GM21825 (cell line): Measurements from ENCODE around the gene FLRT1.
"Not testable (repeated sequence)": the region's sequence is repeated elsewhere in the genome, so short reads cannot be mapped to it uniquely, and the experiment has no call there.

Experiments used
- ATAC-seq: cut with Tn5 transposase; IDR thresholded peaks from one replicate; pipeline ENCODE4 v1.9.1; 2021; ENCODE audit warnings: mild to moderate bottlenecking, moderate library complexity; ENCODE audit not compliant: unreplicated experiment

FLRT1 gene

DNA sequence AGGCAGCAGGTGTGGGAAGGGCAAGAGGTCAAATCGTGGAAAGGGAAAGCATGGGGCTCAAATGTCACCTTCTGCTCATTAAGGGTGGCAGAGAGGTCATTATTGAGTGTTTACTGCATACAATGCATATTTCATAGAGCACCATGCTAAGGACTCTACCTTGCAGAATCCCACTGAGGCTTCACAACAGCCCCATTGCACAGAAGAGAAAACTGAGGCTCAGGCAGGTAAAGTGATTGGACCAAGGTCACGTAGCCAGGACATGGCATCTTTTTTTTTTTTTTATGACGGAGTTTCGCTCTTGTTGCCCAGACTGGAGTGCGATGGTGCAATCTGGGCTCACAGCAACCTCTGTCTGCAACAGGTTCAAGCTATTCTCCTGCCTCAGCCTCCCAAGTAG, 7.8 kb downstream of the FLRT1 start:
- no peak for ATAC-seq

DNA sequence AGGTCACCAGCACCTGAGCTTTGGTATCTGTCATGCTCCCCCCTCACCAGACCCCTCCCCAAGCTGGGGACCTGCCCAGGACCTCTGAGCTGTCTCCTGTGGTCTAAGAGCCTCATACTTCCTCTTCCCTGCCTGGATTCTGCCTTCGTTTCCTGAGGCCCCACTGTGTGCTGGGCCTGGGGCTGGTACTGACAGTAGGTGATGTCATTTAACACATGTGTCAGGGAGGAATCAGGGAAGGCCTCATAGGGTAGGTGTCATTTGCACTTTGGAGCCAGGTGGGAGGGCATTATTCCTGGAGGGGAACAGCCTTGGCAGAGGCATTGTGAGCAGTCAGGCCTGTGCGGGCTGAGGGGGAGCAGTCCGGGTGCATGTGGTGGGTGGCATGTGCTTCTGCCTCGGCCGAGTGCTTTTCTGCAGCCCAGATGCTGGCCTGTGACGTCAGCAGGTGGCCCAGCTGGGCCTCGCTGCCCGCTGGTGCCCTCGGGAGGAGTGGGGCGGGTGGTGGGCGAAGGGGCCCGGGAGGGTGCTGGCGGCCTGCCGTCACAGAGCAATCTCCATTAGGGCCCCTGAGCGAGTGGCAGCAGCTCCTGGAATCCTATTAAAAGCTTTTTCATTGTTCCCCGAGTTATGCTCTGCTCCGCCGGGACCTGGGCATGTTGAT, 9.1 kb downstream of the FLRT1 start:
- no peak for ATAC-seq

DNA sequence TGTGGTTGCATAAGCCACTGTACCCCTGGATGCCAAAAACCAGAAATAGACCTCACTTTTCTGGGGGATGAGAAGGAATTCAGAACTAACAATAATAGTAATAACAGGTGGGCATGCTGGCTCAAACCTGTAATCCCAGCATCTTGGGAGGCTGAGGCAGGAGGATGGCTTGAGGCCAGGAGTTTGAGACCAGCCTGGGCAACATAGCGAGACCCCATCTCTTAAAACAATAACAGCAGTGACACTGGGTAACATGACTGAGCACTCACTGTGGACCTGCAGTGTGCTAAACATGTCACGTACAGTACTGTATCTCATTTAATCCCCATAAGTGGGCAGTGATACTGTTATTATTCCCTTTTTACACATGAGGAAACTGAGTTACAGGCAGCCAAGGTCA, 10.0 kb downstream of the FLRT1 start:
- ATAC-seq: no peak

DNA sequence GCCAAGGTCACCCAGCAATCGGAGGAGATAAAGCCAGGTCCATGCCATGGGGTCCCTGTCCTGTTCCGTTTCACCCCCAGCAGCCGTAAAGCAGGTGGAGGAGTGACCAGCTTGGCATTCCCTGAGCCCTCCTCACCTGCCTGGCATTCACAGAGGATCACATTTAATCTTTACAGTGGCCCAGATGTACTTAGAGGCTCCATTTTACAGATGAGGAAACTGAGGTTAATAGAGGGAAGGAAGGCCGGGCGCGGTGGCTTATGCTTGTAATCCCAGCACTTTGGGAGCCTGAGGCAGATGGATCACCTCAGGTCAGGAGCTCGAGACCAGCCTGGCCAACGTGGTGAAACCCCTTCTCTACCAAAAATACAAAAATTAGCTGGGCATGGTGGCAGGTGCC, 11.6 kb downstream of the FLRT1 start:
- not testable (repeated sequence) for ATAC-seq

DNA sequence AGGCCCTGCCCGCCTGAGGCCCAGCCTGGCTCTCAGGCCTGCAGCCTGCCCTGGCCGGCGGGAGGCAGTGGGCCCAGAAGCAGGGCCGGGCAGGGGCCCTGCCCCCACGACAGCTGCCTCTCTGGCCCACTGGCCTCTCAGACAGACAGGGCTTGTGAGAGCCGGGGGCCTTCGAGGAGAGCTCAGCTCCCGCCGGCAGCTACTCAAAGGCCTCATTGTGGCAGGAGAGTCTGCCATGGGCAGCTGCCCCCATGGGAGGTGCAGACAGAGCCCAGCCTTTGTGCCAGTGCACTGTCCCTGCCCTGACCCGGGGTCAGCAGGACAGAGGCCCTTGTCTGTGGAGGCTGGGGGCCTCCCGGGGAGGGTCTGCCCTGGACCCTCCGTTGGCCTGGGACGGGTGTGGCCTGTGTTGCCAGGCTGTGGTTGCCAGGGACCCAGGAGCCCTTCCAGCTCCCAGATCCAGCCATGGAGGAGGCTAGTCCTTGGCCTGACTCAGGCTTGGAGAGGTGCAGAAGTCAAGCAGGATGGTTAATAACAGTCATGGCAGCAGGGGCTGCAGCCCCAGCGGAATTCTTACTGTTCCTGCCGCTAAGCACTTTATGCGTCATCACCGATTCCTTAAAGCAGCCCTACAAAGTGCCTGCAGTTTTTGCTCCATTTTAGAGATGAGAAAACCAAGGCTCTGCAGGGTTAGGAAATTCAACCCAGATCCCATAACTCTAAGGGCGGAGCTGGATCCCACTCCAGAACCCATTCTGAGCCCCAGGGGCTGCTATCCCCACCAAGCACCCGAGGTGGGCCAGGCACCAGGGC, 12.5 kb downstream of the FLRT1 start:
- no peak for ATAC-seq

DNA sequence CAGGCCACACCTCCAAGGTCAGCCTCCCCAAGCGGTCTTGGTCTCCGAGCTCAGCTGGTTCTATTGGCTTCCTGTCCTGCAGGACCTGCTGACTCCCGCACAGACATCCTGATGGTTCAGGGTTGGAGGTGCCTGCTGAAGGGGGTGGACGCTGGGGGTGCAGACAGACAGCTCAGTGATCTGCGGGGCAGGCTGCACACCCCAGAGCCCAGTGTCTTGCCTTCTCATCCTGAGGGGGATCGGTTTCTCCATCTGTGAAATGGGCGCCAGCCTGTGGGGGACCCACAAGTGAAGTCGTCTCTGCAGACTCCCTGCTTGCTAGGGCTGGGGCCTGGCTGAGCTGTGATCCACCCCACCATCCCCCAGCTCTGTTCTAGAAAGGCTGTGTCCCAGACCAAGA, 13.8 kb downstream of the FLRT1 start:
- ATAC-seq: no peak

DNA sequence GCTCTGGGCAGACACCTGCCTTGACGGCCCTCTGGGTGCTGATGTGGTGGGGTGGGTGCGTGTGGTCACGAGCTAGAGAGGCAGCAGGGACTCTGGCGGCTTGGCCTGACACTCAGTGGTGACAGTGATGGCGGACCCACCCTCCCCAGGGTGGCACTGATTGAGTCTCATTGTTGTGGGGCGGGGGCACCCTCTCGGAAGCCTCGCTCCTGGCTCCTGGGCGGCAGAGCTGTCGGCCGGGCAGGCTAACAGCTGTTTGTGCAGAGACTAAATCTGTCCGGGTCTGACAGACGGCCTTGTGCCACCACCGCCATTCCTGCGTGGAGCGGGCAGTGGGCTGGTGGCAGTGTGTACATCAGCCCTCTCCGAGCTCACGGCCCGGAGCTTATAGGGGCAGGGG, 15.6 kb downstream of the FLRT1 start:
- no peak for ATAC-seq

DNA sequence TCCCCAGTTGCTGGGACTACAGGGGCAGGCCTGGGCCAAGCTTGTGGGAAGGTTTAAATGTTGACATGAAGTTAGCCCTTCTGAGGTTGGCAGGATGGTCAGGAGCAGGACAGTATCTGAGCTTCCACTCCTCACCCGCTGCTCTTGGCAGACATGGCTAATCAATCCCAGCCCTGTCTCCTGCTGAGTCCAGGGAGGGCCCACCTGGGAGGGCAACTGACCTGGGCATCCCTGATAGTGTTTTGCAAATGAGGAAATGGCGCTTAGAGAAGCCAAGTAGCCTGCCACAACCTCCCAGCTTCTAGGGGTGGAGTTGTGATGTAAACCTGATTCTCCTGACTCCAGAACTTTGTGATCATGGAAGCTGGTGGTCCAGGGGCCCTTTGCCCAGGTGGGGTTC, 16.7 kb downstream of the FLRT1 start:
- no peak for ATAC-seq

DNA sequence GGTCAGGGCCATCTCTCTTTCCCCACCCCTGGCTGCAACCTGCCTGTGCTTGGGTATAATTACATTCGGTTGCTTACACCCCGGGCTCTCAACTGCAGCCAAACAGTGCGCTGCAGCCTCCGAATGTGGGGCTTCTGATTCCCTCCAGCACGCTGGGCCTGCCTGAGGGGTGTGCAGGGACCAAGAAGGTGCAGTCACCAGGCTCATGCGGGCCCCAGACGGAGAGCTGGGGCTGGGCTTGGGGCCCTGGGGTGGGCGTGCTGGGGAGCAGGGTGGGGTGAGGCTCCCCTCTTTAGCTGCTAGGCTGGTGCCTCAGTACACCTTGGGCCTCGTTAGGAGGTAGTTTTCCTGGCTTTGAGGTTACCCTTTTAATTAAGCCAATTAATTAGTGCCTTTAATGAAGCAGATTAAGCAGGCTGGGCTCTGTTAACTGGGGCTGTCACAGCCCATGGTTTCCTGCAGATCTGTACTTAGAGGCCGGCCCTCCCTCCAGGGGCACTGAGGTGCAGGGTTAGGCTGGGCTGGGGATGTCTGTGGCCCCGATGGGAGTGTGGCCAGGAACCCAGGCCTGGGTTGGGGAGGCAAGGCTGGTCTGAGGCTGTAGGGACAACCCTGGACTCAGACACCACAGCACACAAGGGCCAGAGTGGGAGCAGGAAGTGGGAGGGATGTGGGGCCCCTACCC, 17.3 kb downstream of the FLRT1 start:
- no peak for ATAC-seq

DNA sequence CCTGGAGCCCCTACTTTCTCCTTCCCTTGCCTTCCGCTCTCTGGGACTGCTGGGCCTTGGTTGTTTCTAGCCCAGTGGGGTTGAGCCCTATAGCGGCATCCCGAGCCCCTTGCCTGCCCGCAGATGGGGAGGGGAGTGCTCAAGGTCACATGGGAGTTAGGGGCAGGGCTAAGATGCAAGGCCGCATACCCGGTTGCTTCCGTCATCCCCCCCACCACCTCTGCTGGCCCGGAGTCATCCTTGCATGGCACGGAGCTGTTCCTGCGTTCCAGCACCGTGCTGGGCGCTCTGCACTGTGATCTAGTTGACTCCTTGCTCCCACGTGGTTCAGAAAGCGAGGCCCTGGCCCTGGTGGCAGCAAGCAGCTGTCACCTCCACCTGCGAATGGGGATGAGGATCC, 18.0 kb downstream of the FLRT1 start:
- no peak for ATAC-seq

DNA sequence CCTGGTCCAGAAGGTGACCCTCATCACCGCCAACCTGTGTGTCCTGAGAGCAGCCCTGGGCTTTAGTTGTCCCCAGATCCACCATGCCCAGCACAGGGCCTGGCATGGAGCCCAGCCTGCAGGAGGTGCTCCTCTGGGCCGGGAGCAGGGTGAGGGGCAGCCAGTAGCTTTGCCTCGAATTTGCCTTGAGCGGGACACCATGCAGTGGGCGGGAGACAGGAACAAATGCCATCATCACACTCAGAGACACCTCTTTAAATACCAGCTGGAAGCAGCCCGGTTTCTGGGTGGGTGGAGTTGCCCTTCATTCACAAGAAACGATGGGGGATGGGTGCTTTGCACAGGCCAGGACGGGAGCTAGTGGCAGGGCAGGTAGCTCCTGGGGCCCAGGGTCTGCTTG, 19.3 kb downstream of the FLRT1 start:
- no peak for ATAC-seq

DNA sequence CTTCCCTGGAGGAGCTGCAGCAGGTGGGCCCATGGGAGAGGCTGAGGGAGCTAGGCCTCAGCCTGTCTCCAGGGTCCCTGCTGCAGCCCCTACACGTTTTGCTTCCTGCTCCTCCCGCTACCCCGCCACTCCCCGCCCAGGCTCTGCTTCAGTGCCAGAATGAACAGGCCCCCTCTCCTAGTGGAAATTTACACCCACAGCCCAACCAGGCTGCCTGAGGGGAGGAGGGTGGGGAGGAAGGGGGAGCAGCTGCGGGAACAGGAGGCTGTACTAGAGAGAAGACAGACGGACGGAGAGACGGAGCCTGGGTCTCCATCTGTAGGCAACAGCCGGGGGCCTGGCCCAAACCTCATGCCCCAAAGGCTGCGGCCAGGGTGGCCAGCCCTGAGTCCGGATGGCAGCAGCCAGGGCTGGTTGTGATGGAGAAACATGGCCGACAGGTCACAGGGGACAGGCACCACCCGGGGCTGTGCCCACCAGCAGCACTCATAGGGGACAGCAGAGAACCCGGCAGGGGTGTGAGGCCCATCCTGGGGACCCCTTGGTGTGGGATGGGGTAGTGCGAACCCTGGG, 20.6 kb downstream of the FLRT1 start:
- ATAC-seq: no peak

DNA sequence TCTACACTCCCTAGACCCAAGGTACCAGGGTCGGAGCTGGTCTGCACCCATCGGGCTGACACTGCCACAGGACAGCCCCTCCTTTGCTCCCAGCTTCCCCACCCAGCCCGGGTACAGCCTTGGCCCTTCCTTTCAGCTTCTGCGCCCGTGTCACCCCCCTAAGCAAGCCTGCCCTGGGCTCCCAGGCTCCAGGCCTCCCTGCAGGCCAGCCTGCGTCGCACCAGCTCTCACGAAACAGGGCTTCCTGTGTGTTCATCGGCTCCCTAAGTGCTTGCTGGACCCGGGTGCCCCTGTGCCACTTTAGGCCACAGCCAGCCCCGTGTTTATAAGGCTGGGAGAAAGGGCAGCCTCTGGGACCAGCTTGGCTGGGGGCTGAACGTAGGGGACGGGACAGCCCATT, 21.1 kb downstream of the FLRT1 start:
- no peak for ATAC-seq

DNA sequence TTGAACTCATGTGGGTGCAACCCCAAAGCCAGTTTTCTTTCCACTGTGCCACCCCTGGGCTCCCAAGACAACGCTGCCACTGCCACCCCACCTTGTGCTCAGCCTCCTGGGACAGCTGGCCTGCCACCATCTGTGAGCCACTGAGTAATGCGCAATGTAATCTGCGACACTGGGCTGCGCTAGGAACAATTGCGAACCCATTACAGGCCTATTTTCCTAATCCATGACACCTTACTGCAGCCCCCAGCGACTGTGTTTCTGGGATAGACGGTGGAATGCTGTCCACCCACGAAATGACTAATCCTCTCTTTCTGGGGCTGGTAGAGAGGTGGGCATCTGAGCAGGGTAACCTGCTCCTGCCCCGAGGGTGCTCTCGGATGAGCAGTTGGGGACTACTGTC, 22.2 kb downstream of the FLRT1 start:
- no peak for ATAC-seq

DNA sequence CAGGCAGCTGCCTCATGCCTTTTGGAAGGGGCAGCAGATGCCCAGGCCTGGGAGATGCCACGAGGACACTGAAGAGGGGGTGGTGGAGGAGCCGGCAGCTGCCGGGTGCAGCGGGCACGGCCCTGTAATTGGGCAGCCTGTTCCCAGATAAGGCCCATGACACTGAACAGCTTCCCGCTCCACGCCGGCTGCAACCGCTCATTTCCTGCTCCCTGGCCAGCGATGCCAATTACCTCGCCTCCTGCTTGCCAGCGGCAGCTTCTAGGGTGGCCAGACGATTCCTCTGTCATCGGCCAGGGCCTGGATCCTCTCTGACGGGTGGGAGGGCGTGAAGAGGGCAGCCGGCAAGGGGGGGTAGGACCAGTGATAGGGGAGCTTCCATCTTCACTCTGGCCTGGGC, 22.8 kb downstream of the FLRT1 start:
- ATAC-seq: no peak

DNA sequence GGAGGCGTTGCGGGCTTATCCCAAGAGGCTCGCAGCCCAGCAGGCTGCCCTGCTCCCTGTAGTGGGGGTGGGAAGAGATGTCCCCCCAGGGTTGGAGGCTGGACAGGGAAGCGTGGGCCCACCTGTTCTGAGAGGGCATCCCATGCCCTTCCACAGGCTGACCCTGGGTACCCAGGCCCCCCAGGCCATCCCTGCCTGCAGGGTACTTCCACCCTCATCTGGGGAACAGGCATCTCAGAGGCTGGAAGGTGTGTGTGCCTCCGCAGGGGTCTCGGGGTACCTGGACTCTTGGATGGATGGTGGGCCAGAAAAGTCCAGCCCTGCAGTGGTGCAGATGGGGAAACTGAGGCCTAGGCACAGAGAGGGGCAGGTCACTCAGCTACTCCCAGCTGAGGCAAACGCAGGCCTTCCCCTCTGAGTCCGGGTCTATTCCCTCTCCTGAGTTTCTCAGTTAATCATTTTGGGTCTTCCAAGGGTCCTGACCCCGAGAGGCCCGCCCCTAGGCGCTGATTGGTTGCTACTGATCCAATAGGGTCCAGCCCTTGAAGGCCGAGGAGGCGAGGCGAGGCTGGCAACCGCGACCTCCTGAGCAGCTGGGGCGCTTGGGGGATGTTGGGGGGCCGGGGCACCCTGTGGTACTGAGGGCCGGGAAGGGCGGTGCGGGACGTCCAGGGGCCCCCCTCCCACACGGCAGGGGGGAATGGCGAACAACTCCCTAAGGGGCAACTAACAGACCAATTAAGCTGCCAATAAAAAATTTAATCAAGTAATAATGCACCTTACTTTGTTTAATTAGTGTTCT, 23.8 kb downstream of the FLRT1 start:
- ATAC-seq: no peak

DNA sequence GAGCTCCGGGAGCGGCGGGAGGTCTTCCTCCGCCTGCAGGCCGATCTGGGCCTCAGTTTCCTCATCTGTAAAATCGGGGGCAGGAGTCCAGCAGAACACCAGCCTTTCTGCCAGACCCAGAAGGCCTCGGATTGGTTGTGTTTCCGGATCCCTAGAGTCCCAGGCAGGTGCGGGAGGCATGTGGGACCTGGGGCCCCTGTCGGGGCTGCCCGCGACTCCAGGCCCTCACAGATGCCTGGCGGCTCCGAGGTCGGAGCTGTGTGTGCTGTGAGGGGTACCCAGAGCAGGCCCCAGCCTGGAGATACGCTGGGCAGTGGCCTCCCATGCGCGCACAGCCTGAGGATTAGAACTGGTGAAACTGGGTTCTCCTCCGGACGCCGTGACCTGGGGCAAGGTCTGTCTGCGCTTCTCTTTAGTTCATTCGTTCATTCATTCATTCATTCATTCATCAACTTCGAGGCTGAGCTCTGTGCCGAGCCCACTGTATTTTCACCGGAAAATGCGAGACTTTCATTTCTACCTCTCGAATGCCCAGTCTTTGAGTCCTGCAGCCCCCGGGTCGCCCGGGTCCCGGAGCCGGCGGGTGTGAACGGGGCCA, 24.6 kb downstream of the FLRT1 start:
- ATAC-seq: no peak

DNA sequence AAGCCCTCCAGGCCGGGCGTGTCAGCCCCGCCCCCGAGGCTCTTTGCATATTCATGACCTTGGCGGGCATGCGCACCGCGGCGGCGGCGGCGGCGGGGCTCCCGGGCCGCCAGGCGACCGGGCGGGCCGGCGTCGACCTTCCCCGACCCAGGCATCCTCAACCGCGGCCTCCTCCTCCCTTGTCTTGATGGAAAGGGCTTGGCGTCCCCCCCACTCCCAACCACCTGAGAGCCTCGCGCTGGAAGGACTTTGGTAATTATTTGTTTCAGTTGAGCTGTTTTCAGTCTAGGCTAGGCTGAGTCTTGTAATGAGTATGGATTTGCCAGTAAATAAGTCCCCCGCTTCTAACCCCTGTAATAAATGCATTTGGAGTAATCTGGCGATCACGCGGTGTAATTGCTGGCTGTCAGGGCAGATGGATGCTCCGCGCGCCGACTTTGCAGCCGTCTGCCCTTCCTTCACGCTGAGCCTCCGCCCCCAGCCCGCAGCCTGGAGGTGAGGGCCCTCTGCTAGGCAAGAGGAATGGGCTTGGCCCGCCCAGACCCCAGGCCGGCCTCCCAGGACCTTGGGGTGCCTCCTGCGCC, 25.2 kb downstream of the FLRT1 start:
- ATAC-seq: peak; percentile 49

DNA sequence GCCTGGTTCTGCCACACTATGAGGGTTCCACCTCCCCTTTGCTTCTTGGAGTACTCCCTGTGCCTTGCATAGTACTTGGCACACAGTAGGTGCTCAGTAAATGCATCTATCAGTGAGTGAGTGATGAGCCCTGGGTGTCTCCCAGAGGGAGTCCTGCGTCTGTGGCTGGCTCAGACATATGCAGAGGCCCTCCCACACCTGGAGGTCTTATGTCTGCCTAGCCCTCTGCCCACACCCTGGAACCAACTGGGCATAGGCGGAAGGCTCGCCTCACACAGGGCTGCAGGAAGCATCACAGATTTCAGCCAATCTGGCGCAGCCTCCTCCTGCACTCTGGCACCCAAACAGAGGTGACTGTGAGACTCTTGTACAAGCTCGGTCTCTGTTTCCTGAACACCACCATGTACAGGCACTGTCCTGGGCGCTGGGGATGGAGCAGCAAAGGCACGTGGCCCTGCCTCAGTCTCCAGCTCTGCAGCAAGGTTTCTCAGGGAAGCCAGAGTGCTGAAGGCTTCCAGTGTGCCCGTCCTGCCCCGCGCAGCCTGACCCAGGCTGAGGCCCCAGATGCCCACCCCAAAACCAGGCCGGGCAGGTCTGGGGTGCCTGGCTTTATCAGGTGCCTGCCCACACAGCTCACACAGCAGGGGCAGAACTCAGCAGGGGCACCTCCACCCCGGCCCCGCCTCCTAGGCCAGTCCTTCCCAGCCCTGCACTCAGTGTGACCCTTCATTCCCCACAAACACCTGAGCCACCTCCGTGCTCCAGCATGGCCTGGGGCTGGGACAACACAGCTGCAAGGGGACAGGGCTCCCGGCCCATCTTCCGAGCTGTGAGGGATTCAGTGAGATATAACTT, 26.7 kb downstream of the FLRT1 start:
- no peak for ATAC-seq
